AG08395 (cell line): ENCODE data around the gene HDAC3.

Experiments used
- DNase-seq: peaks from one replicate; pipeline ENCODE4 v3.0.0; 2012; ENCODE audit warnings: mixed read lengths, low spot score

Gene HDAC3

DNA sequence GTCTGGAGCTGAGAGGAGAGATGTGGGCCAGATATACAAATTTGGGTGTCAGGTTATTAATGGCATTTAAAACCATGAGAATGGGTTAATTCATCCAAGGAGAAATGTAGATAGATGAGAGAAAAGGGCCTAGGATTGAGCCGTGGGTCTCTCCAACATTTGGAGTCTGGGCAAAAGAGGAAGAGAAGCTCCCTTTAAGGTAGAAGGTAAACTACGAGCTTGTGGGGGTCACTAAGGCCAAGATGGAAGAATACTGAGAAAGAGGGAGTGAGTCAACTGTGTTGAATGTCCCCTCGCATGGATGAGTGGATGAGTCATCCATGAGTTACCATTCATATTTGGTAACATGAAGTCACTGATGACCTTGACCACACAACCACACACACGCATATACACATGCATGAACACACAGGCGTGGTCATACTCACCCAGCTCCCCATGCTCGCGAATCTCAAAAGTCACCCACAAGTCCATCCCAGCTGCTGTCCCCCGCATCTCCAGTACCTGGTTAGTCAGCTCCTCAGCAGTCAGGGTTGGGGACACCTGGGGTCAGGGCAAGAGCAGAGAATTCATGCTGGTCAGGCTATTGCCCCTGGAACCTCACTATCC, 21.4 kb upstream of the HDAC3 start:
- peak; percentile 85 for DNase-seq

- DNase-seq, result no peak
These were observed 20.8 kb upstream of the HDAC3 start for GRCh38 chr5:141657404-141657803.

DNA sequence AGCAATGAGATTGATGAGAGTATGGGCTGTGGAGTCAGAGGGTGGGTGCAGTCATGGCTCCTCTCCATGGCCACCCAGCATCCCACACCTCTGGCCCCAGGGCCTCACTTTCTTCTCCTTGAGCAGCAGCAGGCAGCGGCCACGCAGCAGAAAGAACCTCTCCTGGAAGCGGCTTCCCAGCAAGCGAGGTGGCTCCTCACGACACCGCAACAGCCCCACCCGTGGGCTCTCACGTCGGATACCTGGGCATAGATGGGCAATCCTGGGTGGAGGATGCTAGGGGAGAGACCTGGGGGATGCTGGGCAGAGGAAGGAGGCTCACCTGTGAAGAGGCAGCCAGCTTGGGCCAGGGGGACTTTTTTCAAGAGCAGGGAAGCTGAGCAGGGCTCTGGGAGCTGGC, 19.7 kb upstream of the HDAC3 start:
- no peak for DNase-seq

GRCh38 chr5:141655020-141655419, 18.4 kb upstream of the HDAC3 start:
- no peak for DNase-seq

GRCh38 chr5:141654298-141654697, 17.6 kb upstream of the HDAC3 start:
- DNase-seq, result peak; percentile 91

- DNase-seq, result no peak
These were observed 15.1 kb upstream of the HDAC3 start for GRCh38 chr5:141651728-141652105.

DNA sequence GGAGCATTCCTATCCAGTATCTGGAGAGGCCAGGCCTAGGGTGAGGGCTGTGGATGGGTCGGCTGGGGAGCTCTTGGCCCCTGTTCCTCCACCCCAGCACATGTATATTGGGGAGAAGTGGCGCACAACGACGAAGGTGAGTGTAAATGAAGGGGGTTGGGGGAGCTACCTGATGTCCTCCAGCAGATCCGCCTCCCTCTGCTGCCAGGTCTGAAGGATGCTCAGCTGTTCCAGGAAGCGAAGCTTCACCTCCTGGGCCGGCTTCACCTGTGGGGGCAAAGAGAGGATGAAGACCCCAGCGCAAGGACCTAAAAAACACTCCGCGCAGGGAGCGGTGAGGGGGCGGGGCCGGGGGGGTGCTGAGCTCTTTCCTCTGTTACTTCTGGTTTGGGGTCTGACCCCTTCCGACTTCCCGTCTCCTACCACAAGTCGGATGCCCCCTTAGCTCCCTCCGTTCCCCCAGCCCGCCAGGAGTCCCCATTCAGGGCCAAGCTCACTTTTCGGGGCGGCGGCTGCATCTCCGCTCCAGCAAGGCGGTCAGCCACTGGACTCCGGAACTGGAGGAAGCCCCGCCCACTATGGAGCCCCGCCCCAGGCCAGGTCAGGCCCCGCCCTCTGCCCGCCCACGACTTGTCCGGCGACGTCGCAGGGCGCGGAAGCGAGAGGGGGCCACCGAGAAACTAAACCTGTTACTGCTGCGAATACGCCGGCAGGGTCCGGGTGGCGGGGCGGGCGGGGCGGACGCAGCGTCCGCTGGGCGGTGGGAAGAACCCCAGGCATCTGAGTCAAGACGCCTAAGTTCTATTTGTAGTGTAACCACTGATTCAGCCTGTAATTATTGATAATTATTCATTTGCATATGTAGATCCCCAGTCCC, 14.4 kb upstream of the HDAC3 start, which contains the start of gene FCHSD1:
FCHSD1 (minus strand) TSS at position 568 of the 877 bp plus-strand sequence; CDS start at position 518, 50 bp downstream.
- peak; percentile 98 for DNase-seq

- DNase-seq, result no peak
These were observed 13.3 kb upstream of the HDAC3 start for GRCh38 chr5:141649972-141650371.

DNA sequence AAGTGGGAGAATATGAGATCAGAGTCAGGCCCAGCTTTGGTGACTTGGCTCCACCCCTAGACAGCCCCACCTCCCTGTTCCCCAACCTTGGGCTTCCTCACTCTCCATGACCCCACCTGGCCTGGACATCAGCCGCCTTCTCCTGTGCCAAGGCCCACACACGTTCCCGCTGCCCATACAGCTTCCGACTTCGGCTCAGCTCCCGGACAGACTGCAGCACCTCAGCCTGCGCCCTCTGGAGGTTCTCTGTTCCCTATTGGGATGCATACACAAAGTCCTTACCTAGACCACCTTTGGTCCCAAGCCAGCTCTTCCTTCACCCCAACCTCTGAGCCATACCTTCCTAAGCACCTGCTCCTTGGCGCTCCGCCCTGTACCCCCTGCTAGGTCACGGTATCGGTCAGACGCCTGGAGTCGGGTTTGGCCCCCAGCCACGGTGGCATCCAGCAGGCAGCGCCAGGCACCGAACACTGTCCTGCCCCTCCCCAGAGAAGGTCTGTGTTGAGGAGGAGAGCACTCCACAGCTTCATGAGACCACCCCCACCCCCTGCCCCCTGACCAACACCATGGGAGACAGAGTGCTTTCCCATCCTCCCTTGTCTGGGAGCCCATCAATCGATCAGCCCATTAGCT, 12.5 kb upstream of the HDAC3 start:
- DNase-seq, result no peak

DNA sequence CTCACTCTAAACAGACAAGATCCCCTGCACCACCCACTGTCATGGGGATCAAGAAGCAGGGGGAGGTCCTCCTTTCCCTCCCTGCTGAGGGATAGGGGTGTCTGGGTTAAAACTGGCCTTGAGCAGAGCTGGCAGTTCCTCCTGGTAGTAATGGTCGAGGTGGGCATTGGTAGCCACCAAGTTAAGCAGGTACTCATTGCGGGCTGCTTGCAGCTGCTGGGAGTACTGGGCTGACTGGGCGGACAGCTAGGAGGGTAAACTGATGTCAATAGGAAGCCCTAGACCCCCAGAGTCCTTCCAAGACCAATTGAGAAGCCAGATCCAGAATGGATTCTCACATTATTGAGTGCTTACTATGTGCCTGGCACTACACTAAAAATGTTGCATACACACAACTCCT, 11.2 kb upstream of the HDAC3 start:
- no peak for DNase-seq

- DNase-seq, result no peak
These were observed 10.6 kb upstream of the HDAC3 start for GRCh38 chr5:141647242-141647641.

GRCh38 chr5:141646026-141646425, 9.4 kb upstream of the HDAC3 start:
- DNase-seq, result no peak

DNA sequence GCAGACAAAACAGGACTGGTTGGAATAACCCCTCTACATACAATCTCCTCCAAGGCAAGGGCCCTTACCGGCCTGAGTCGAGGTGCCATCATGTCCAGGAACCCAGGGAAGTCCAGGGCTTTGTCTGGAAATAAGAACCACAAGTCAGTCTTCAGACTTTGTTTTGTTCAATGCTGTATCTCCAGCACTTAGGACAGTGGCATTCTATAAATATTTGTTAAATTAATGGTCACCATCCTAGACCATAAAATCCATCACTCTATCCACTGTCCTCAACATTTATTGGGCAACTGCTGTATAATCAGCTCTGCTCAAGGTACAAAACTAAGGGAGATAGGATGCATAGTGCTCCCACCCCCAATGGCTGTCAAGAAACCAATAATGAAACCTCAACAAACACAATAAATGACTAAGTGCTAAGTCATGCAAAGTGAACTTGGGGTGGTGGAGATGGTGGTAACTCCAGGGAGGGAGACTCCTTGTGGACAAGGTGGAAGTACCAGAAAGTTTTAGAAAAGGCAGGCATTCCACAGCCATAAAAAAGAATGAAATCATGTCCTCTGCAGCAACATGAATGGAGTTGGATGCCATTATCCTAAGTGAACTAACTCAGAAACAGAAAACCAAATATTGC, 5.1 kb upstream of the HDAC3 start:
- DNase-seq, result peak; percentile 74

DNA sequence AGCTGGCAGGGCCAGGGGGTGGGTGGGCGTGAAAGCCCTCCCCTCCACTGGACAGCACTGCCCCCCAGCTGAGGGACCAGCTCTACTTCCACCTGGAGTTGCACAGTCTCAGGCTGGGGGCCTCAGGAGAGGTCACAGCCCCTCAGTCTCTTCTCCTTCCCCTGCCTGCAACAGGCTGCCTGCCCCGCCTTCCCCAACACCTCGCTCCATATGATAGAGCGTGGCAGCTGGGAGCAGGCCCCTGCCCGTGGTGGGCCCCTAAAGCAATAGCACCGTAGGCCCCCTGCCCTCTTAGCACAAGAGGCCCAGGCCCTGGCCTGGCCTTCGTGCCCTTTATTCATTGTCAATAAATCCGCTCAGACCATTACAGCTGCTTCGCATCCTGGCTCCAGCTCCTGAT, 4.0 kb upstream of the HDAC3 start:
- no peak for DNase-seq

GRCh38 chr5:141640051-141640415, 3.4 kb upstream of the HDAC3 start:
- no peak for DNase-seq

GRCh38 chr5:141639357-141640050, 2.9 kb upstream of the HDAC3 start:
- DNase-seq, result no peak

DNA sequence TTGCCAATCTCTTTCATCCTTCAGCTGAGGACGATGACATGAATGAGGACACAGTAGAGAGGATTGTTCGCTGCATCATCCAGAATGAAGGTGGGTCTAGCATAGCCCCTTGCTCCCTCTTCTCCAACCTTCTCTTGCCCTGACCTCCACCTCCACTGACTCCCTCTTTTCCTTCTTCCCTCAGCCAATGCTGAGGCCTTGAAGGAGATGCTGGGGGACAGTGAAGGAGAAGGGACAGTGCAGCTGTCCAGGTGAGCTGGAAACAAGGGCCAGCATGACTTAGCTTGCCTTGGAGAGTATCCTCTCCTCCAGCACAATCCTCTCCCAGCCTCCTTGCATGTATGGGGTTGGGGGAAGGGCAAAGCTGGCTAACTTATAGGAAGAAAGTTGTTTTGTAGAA, 2.1 kb upstream of the HDAC3 start:
- DNase-seq, result no peak

GRCh38 chr5:141637767-141638419, 1.2 kb upstream of the HDAC3 start:
- DNase-seq, result peak; percentile 55

DNA sequence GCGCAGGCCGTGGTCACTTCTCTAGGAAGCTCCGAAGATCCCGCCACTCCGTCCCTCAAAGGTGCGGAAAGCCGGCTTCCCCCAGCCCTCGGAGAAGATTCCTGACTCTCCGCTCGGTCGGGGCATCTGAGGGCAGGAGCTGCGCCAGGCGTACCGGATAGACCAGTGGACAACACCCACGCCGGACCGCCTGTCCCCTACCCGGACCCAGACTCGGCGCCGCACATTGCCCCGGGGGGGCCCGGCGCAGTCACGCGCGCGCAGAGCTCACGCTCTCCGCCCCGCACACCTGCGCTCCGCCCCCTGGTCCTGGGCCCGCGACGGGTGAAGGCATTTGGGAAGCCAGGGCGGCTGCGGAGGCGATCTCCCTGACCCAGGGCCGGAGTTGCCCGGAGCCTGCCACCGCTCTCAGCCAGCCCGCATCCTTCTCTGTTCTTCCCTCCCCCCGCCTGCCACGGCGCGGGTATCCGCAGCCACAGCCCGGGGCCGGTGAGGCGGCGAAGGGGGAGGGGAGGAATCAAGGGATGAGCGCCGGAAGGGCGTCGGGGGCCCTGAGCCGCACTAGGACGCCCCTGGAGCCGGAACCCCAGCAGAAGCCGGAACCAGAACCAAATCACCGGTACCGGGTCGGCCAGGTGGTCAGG, 596 bp upstream of the HDAC3 start:
- DNase-seq, result no peak

DNA sequence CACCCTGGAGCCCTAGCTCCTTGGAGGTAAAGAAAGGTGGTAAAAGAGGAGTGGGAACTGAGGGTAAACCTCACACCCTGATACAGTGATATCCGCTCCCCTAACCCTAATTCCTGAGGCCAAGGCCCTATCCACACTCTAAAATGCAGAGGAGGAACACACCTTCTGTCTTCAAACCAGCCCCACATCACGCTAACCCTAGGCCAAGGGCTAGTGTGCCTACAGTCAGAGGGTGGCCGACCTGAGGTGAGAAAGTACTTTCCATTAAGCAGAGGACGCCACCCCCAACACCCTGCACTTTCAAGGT, 590 bp downstream of the HDAC3 start:
- no peak for DNase-seq

DNA sequence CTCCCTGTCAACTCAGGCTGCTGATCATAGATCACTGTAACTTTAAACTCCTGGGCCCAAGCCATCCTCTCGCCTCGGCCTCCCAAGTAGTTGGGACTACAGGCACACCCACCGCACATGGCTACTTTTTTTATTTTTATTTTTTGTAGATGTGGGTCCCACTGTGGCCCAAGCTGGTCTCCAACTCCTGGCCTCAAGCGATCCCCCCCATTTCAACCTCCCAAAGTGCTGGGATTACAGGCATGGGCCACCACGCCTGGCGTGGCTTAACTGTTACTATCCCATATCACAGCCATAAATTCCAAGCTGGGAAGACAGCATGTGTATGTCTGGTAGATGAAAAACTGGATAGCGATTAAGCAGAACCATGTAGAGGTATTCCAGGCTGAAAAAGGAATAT, 1.0 kb downstream of the HDAC3 start:
- DNase-seq, result no peak
